GM23338 (cell line): ENCODE data around the gene BTBD9. TPM values are rescaled to one million over a fixed set of nuclear protein-coding genes. Genes with fewer than 3 reads are reported as not detected.

ENCODE experiments used
- ATAC-seq: fragments of 200-7000 bp; cut with Tn5 transposase; 3 replicates; pipeline ENCODE4 v1.9.1; 2020
- DNase-seq: peaks from one replicate; pipeline ENCODE4 v3.0.0-alpha.2; 2015; ENCODE audit warnings: low spot score
- H2AFZ ChIP-seq: fragments of 200-600 bp; sonication (generic); 2 replicates; pipeline ENCODE4 v1.8.0; 2016; ENCODE audit warnings: antibody characterized with exemption, mild to moderate bottlenecking, moderate library complexity
- H3F3A ChIP-seq: fragments of 200-600 bp; sonication (generic); replicated peaks from 2 replicates; pipeline ENCODE4 v1.8.0; 2017; ENCODE audit warnings: antibody characterized with exemption, mixed run types, low read depth
- H3K27ac ChIP-seq: fragments of 200-600 bp; sonication (generic); 2 replicates; pipeline ENCODE4 v1.6.1; 2016; ENCODE audit warnings: low read depth
- H3K27me3 ChIP-seq: fragments of 200-600 bp; sonication (generic); 2 replicates; pipeline ENCODE4 v1.8.0; 2016; ENCODE audit warnings: mild to moderate bottlenecking, mixed run types, moderate library complexity; ENCODE audit not compliant: insufficient read depth
- H3K36me3 ChIP-seq: fragments of 200-600 bp; sonication (generic); 2 replicates; pipeline ENCODE4 v1.8.0; 2016; ENCODE audit warnings: mild to moderate bottlenecking; ENCODE audit not compliant: insufficient read depth
- H3K4me1 ChIP-seq: fragments of 200-600 bp; sonication (generic); 2 replicates; pipeline ENCODE4 v1.8.0; 2016; ENCODE audit warnings: mild to moderate bottlenecking, moderate library complexity; ENCODE audit not compliant: insufficient read depth
- H3K4me2 ChIP-seq: fragments of 200-600 bp; sonication (generic); 2 replicates; pipeline ENCODE4 v1.7.1; 2017; ENCODE audit warnings: mixed run types
- H3K4me3 ChIP-seq: fragments of 200-600 bp; sonication (generic); 2 replicates; pipeline ENCODE4 v1.6.1; 2016; ENCODE audit warnings: mixed run types
- H3K79me2 ChIP-seq: fragments of 200-600 bp; sonication (generic); replicated peaks from 2 replicates; pipeline ENCODE4 v1.8.0; 2017; ENCODE audit warnings: mild to moderate bottlenecking; ENCODE audit not compliant: insufficient read depth
- H3K9me2 ChIP-seq: fragments of 200-600 bp; sonication (generic); 2 replicates; pipeline ENCODE4 v1.8.0; 2017; ENCODE audit not compliant: insufficient read depth
- H4K20me1 ChIP-seq: fragments of 200-600 bp; sonication (generic); replicated peaks from 2 replicates; pipeline ENCODE4 v1.8.0; 2017; ENCODE audit warnings: mild to moderate bottlenecking; ENCODE audit not compliant: insufficient read depth
- H3K27ac Mint-ChIP-seq: 2 replicates; pipeline ENCODE4 v1.8.0; 2020; ENCODE audit warnings: inconsistent platforms, mild to moderate bottlenecking, moderate library complexity, mixed read lengths
- H3K27me3 Mint-ChIP-seq: 3 replicates; pipeline ENCODE4 v1.8.0; 2022; ENCODE audit warnings: low read depth, mild to moderate bottlenecking, moderate library complexity, mixed read lengths, inconsistent platforms; ENCODE audit not compliant: insufficient read depth, poor library complexity
- H3K36me3 Mint-ChIP-seq: 3 replicates; pipeline ENCODE4 v1.8.0; 2021; ENCODE audit warnings: low read depth, mild to moderate bottlenecking, inconsistent platforms, moderate library complexity, mixed read lengths
- H3K4me1 Mint-ChIP-seq: 3 replicates; pipeline ENCODE4 v1.8.0; 2020; ENCODE audit warnings: mild to moderate bottlenecking, inconsistent platforms, mixed read lengths
- H3K4me3 Mint-ChIP-seq: 3 replicates; pipeline ENCODE4 v1.8.0; 2021; ENCODE audit warnings: moderate library complexity, mild to moderate bottlenecking, inconsistent platforms, mixed read lengths
- H3K9me3 Mint-ChIP-seq: 3 replicates; pipeline ENCODE4 v1.8.0; 2020; ENCODE audit warnings: moderate library complexity, mild to moderate bottlenecking, inconsistent platforms, mixed read lengths
- CREB1 ChIP-seq: fragments of 250-450 bp; sonication (Bioruptor Pico); IDR thresholded peaks from 2 replicates; pipeline ENCODE4 v1.5.0; 2020; ENCODE audit warnings: low read depth, mild to moderate bottlenecking, moderate library complexity
- CTCF ChIP-seq, 2 experiments: fragments of 200-600 bp in 1 of 2; sonication (generic) in 1 of 2; conservative IDR thresholded peaks; 2 replicates each; pipeline versions ENCODE4 v1.5.1 to v1.6.1; 2016 to 2017; ENCODE audit warnings: antibody characterized with exemption in 2 of 2, low read depth in 2 of 2, mild to moderate bottlenecking in 2 of 2, moderate library complexity in 1 of 2
- EZH2phosphoT487 ChIP-seq: fragments of 200-600 bp; sonication (generic); IDR thresholded peaks from one replicate; pipeline ENCODE4 v1.8.1; 2018; ENCODE audit warnings: antibody characterized with exemption; ENCODE audit not compliant: unreplicated experiment
- JUNB ChIP-seq: IDR thresholded peaks from one replicate; pipeline ENCODE4 v1.6.1; 2016; ENCODE audit warnings: antibody characterized with exemption; ENCODE audit not compliant: unreplicated experiment
- NANOG ChIP-seq: IDR thresholded peaks from 2 replicates; pipeline ENCODE4 v1.6.1; 2016; ENCODE audit warnings: antibody characterized with exemption, borderline replicate concordance
- POLR2AphosphoS5 ChIP-seq: IDR thresholded peaks from 2 replicates; pipeline ENCODE4 v1.6.1; 2016; ENCODE audit warnings: antibody characterized with exemption, low read depth
- REST ChIP-seq: IDR thresholded peaks from one replicate; pipeline ENCODE4 v1.6.1; 2018; ENCODE audit warnings: antibody characterized with exemption; ENCODE audit not compliant: unreplicated experiment
- STAT1 ChIP-seq: IDR thresholded peaks from one replicate; pipeline ENCODE4 v1.6.1; 2016; ENCODE audit warnings: antibody characterized with exemption; ENCODE audit not compliant: unreplicated experiment
- ZNF331 ChIP-seq: fragments of 250-450 bp; sonication (Bioruptor Pico); IDR thresholded peaks from 2 replicates; pipeline ENCODE4 v1.5.0; 2020; ENCODE audit warnings: low read depth, mild to moderate bottlenecking, moderate library complexity
- ZNF462 ChIP-seq: fragments of 250-450 bp; sonication (Bioruptor Pico); IDR thresholded peaks from 2 replicates; pipeline ENCODE4 v1.5.0; 2020; ENCODE audit warnings: mild to moderate bottlenecking, moderate library complexity
- polyA plus RNA-seq: library from polyadenylated mRNA; unstranded; fragments of >200 nt; fragmentation: Nextera tagmentation; extraction: Ambion mirVana; gene quantifications from 2 replicates; pipeline ENCODE4 v1.2.1, GENCODE V29; 2016
- total RNA-seq: library from RNA; depleted of rRNA; stranded (reverse); fragments of >200 nt; shearing (Covaris generic); gene quantifications from 2 replicates; pipeline ENCODE4 v1.2.3, GENCODE V29; 2014

BTBD9 gene
- total and polyA plus RNA-seq, 2 experiments from 2014 or later, result 4.2 to 5.3 TPM

GRCh38 chr6:38476888-38477287 lies 162.8 kb downstream of the BTBD9 start (continued):
- TF ChIP-seq EZH2phosphoT487, result no peak

- H3K4me3 Mint-ChIP-seq, result no peak overlapping the region
- no peaks in the 10 kb centered on the region for H3K27me3 ChIP-seq
- H3K4me1 Mint-ChIP-seq, result peaks cover 45% of the 10 kb centered on the region
- no peak overlapping the region for H2AFZ ChIP-seq
- TF ChIP-seq JUNB, result no peak
- TF ChIP-seq POLR2AphosphoS5, result no peak
- TF ChIP-seq CREB1 (CRISPR knock-in tag), result no peak
- TF ChIP-seq CTCF (conservative IDR thresholded peaks at IDR 0.05; ENCODE audit: low read depth in 2 of 2), result no peak
- TF ChIP-seq NANOG, result no peak
- TF ChIP-seq ZNF331 (CRISPR knock-in tag), result no peak
- no peak for TF ChIP-seq STAT1
- no peak for TF ChIP-seq REST
- TF ChIP-seq ZNF462 (CRISPR knock-in tag), result no peak
- no peaks in the 10 kb centered on the region for H3K9me2 ChIP-seq
- H3K27me3 Mint-ChIP-seq, result peaks cover 2% of the 10 kb centered on the region
- DNase-seq (no peak), ATAC-seq (no peak)
- no peak overlapping the region for H3K27ac ChIP-seq
- H3K36me3 Mint-ChIP-seq, result no peaks in the 10 kb centered on the region
- H3K27ac Mint-ChIP-seq, result no peak overlapping the region
- H4K20me1 ChIP-seq, result no peaks in the 10 kb centered on the region
- H3K4me3 ChIP-seq, result no peak overlapping the region
- no peaks in the 10 kb centered on the region for H3K36me3 ChIP-seq
- no peaks in the 10 kb centered on the region for H3F3A ChIP-seq
- no peaks in the 10 kb centered on the region for H3K9me3 Mint-ChIP-seq
- H3K79me2 ChIP-seq, result no peaks in the 10 kb centered on the region
- H3K4me1 ChIP-seq, result peaks cover 31% of the 10 kb centered on the region
- no peak overlapping the region for H3K4me2 ChIP-seq
These were observed 163.6 kb downstream of the BTBD9 start for GRCh38 chr6:38476141-38476540.
